Measurements from ENCODE around the gene RABL3.
"Not testable (repeated sequence)": the region's sequence is repeated elsewhere in the genome, so short reads cannot be mapped to it uniquely, and the experiment has no call there.

Gene RABL3

DNA sequence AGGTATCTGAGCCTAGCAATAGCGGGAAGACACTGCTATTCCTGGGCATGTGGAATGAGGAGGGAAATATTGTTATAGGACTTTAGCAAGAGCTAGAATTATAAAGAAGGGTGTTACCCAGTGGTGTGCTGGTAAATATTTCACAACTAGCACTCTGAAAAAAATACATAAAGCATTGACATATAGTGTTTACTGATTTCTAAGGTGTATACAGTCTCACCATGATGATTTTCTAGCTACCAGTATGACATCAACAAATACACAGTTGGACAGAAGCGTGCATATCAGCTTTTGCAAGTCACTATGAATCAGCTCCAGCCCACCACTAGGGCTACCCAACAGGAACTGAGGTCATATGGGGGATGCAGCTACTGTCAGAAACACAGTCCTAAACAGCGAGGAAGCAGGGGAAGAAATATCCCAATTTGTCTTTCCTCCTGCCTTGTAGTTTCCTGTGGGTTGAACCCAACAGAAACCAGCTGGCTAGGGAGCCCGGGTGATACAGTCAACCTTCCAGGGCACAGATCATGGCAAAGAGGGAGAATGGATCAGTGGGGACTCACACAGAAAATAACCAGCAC, 99.9 kb downstream of the RABL3 start:
- peak; percentile 91 for DNase-seq (ENCODE audit: low read depth)

DNA sequence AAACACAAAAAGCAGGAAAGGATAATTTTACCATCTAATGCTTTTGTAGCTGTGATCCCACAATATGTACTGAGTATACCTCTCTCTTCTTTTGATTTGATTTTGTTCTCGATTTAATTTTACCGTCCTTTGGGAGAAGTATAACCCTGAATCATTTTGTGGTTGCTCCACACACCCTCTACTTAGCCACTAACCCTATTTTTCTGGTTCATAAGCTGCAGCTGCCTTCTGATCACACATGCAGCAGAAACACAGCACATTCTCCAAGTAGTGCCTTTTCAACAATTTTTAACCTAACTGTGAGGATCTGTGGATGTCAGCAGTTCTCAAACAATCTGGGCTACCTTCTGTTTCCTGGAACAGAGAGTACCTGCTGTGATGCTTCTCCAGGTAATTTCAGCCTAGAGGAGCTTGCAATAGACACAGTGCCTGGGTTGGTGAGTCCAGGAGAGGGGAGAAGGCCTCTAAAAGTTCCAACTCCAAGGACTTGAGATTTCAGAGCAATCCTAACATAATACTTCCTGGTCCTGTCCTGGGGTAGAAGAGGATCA, 100.5 kb downstream of the RABL3 start:
- DNase-seq (ENCODE audit: low read depth) = no peak

DNA sequence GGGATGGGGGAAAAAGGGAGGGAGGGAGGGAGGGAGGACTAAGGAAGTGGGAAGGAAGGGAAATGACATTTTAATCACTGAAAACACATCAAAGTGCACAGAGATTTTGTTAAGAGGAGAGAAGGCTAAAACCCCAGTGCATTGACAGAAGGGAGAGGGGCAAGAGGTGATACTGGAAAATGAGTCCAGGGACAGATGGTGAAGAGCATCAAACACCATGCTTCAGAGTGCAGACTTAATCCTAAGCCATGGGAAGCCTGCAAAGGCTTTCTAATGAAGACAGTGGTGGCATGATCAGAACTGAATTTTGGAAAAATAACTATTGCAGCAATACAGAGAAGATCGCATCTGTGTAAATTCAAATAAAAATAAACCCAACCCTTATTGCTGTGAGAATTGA, 102.1 kb downstream of the RABL3 start:
- no peak for DNase-seq (ENCODE audit: low read depth)

DNA sequence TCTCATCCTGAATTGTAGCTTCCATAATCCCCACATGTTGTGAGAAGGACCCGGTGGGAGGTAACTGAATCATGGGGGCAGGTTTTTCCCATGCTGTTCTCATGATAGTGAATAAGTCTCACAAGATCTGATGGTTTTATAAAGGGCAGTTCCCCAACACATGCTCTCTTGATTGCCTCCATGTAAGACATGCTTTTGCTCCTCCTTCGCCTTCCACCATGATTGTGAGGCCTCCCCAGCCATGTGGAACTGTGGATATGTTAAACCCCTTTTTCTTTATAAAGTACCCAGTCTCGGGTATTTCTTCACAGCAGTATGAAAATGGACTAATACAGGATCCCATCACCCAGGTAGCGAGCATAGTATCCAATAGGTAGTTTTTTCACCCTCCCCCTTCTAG, 103.5 kb downstream of the RABL3 start:
- not testable (repeated sequence) for DNase-seq (ENCODE audit: low read depth)

DNA sequence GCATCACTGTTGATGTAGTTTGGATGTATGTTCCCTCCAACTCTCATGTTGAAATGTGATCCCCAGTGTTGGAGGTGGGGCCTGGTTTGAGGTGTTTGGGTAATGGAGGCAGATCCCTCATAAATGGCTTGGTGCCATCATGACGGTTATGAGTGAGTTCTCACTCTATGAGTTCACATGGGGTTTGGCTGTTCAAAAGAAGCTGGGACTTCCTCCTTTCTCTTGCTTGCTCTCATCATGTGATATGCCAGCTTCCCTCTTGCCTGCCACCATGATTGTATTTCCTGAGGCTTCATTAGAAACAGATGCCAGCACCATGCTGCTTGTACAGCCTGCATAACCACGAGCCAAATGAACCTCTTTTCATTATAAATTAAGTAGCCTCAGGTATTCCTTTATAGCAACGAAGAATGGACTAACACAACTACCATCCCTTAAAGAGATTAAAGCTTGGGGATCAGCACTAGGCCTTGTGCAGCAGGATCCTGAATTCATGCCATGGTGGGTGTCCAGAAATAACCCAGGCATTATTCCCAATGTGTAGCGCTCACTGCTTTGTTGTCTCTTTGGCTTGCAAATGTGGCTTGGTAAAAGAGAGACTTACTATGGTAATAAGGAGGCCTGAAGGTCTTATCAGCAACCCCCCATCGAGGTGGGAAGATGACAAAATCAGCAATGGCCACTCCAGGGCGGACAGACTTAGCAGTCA, 104.3 kb downstream of the RABL3 start:
- DNase-seq (ENCODE audit: low read depth) = no peak

DNA sequence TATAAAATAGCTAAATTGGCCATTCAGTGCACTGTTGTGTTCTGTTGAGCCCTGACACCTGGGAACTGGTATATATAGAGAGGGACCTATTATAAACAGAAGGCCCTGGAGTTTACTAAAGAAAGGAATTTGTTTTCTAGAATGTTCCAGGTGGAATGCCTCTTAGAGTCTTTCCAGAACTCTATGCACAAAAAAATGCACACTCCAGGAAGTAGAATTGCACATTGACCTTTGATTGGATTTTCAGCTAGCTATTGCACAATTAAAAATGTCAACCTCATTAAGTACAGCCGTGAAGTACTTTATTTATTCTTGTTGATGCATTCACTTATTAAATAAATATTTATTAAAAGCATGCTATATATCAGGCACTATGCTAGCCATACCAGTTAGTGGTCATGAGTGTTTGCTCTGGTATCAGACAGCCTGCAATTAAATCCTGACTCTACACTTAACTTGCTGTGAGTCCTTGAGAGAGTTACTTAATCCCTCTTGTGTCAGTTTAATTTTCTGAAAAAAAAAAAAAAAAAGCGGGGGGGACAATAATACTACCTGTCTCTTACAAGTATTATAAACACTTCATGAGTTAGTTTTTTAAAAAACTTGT, 105.4 kb downstream of the RABL3 start:
- no peak for DNase-seq (ENCODE audit: low read depth)
